HepG2 (cell line): ENCODE data around the gene SORD. TPM values are rescaled to one million over a fixed set of nuclear protein-coding genes. Genes with fewer than 3 reads are reported as not detected.

Experiments used
- DNMT1 ChIP-seq: sonication (generic); formaldehyde crosslinking; IDR thresholded peaks from 2 replicates; pipeline ENCODE4 v1.5.1; 2020; ENCODE audit warnings: mild to moderate bottlenecking, missing genetic modification reagents
- EHMT2 ChIP-seq: fragments of 200-600 bp; sonication (generic); IDR thresholded peaks from 2 replicates; pipeline ENCODE4 v1.7.0; 2017; ENCODE audit warnings: antibody characterized with exemption, low read depth, low read length, borderline replicate concordance
- HIVEP1 ChIP-seq: sonication (generic); formaldehyde crosslinking; IDR thresholded peaks from 2 replicates; pipeline ENCODE4 v1.4.0; 2020; ENCODE audit warnings: mild to moderate bottlenecking, missing genetic modification reagents
- KLF16 ChIP-seq, 2 experiments: sonication (generic) in 1 of 2; formaldehyde crosslinking in 1 of 2; IDR thresholded peaks; 2 replicates each; pipeline versions ENCODE4 v1.6.1 to v1.8.0; 2016 to 2023; ENCODE audit warnings: missing genetic modification reagents in 2 of 2, missing compliant biosample characterization in 1 of 2
- KLF9 ChIP-seq: IDR thresholded peaks from 2 replicates; pipeline ENCODE4 v1.6.1; 2016; ENCODE audit warnings: low read depth
- MIXL1 ChIP-seq: IDR thresholded peaks from 2 replicates; pipeline ENCODE4 v1.6.1; 2016
- NFRKB ChIP-seq: fragments of 450-650 bp; IDR thresholded peaks from 2 replicates; pipeline ENCODE4 v1.6.1; 2017
- SPEN ChIP-seq: sonication (generic); formaldehyde crosslinking; IDR thresholded peaks from 2 replicates; pipeline ENCODE4 v1.5.1; 2020; ENCODE audit warnings: low read depth, mild to moderate bottlenecking, missing genetic modification reagents
- TCF12 ChIP-seq, 2 experiments: fragments of 450-650 bp in 1 of 2; sonication (generic) in 1 of 2; formaldehyde crosslinking in 1 of 2; IDR thresholded peaks; 2 replicates each; pipeline versions ENCODE4 v1.6.1 to v1.8.0; 2017 to 2022; ENCODE audit warnings: antibody characterized with exemption in 1 of 2, mild to moderate bottlenecking in 1 of 2, missing genetic modification reagents in 1 of 2, moderate library complexity in 1 of 2
- U2AF2 ChIP-seq: fragments of 200-400 bp; formaldehyde crosslinking; IDR thresholded peaks from 2 replicates; pipeline ENCODE4 v1.6.1; 2017; ENCODE audit warnings: low read depth, mild to moderate bottlenecking, low read length
- ZBED4 ChIP-seq: sonication (generic); formaldehyde crosslinking; IDR thresholded peaks from 2 replicates; pipeline ENCODE4 v1.4.0; 2020; ENCODE audit warnings: missing genetic modification reagents, borderline replicate concordance
- ZBTB38 ChIP-seq: sonication (generic); formaldehyde crosslinking; IDR thresholded peaks from 2 replicates; pipeline ENCODE4 v1.5.1; 2020; ENCODE audit warnings: mild to moderate bottlenecking, missing genetic modification reagents
- ZFP36 ChIP-seq: fragments of 150-350 bp; IDR thresholded peaks from 2 replicates; pipeline ENCODE4 v1.6.1; 2018; ENCODE audit warnings: borderline replicate concordance, low read length, low read depth; ENCODE audit not compliant: partially characterized antibody
- ZNF224 ChIP-seq: sonication (generic); formaldehyde crosslinking; IDR thresholded peaks from 2 replicates; pipeline ENCODE4 v1.5.0; 2020; ENCODE audit warnings: mild to moderate bottlenecking, missing genetic modification reagents
- ZNF225 ChIP-seq: sonication (generic); formaldehyde crosslinking; IDR thresholded peaks from 2 replicates; pipeline ENCODE4 v1.4.0; 2020; ENCODE audit warnings: mild to moderate bottlenecking, missing genetic modification reagents
- ZNF263 ChIP-seq: sonication (generic); formaldehyde crosslinking; IDR thresholded peaks from 2 replicates; pipeline ENCODE4 v1.4.0; 2020; ENCODE audit warnings: missing genetic modification reagents
- ZNF331 ChIP-seq: sonication (generic); formaldehyde crosslinking; IDR thresholded peaks from 2 replicates; pipeline ENCODE4 v1.4.0; 2020; ENCODE audit warnings: missing genetic modification reagents
- ZNF383 ChIP-seq: sonication (generic); formaldehyde crosslinking; IDR thresholded peaks from 2 replicates; pipeline ENCODE4 v1.4.0; 2020; ENCODE audit warnings: missing genetic modification reagents, mild to moderate bottlenecking, borderline replicate concordance
- ZNF598 ChIP-seq: sonication (generic); formaldehyde crosslinking; IDR thresholded peaks from 2 replicates; pipeline ENCODE4 v1.5.1; 2020; ENCODE audit warnings: mild to moderate bottlenecking, missing genetic modification reagents, borderline replicate concordance
- ZSCAN9 ChIP-seq: IDR thresholded peaks from 2 replicates; pipeline ENCODE4 v1.6.1; 2016; ENCODE audit warnings: borderline replicate concordance
- polyA plus RNA-seq, 8 experiments: library from polyadenylated mRNA; depleted of rRNA in 3 of 8; stranded (reverse) in 7 of 8; unstranded in 1 of 8; fragments of >200 nt; fragmentation: Illumina TruSeq in 4 of 8; extraction: Trizol in 4 of 8; gene quantifications; 2 replicates each; pipeline versions ENCODE4 v1.2.1 to v1.2.3, GENCODE V29; 2011 to 2016; ENCODE audit warnings: low read depth in 4 of 8, missing spikeins in 1 of 8, mixed read lengths in 1 of 8; ENCODE audit not compliant: insufficient read depth in 1 of 8
- total RNA-seq, 5 experiments: library from RNA; depleted of rRNA; stranded (reverse); fragments of >200 nt; fragmentation: Illumina TruSeq; extraction: Trizol; gene quantifications; 2 replicates each; pipeline ENCODE4 v1.2.3, GENCODE V29; 2016; ENCODE audit warnings: low read depth in 1 of 5
- TF ChIP-seq, protein P1 (sequence below): sonication (generic); formaldehyde crosslinking; IDR thresholded peaks from 2 replicates; pipeline ENCODE4 v1.4.0; 2020; ENCODE audit warnings: missing genetic modification reagents
- TF ChIP-seq, protein P2 (sequence below): sonication (generic); formaldehyde crosslinking; IDR thresholded peaks from 2 replicates; pipeline ENCODE4 v1.4.0; 2020; ENCODE audit warnings: mild to moderate bottlenecking, missing genetic modification reagents
- TF ChIP-seq, protein P3 (sequence below): IDR thresholded peaks from 2 replicates; pipeline ENCODE4 v1.6.1; 2016

Gene SORD
- total and polyA plus RNA-seq, 2 of the 13 experiments (the other 11 are each of a cell fraction or from before 2014, with no cell fraction given) = 59.1 to 95.3 TPM

- TF ChIP-seq ZNF598 (CRISPR knock-in tag) (peak; percentile 81; the same call in 1 of the 2 replicates), ZBTB38 (CRISPR knock-in tag) (0 out of 2 replicates have a peak, but pooled peaks have one; percentile 37), ZNF263 (CRISPR knock-in tag) (no peak), HIVEP1 (CRISPR knock-in tag) (no peak), ZNF331 (CRISPR knock-in tag) (peak; percentile 53; the same call in 1 of the 2 replicates), NFRKB (no peak), ZNF383 (CRISPR knock-in tag) (no peak), SPEN (CRISPR knock-in tag) (peak; percentile 70; the same call in 1 of the 2 replicates), MIXL1 (peak; percentile 70; the same call in 1 of the 2 replicates), ZNF224 (peak; percentile 38; the same call in 1 of the 2 replicates), ZFP36 (no peak), ZSCAN9 (CRISPR knock-in tag) (no peak), DNMT1 (CRISPR knock-in tag) (no peak), EHMT2 (no peak), TCF12 (IDR thresholded peaks at IDR 0.05) (no peak), TCF12 (CRISPR knock-in tag; IDR thresholded peaks at IDR 0.05) (no peak), ZNF225 (CRISPR knock-in tag) (no peak), ZBED4 (no peak), U2AF2 (no peak), KLF9 (CRISPR knock-in tag) (no peak), KLF16 (CRISPR knock-in tag; IDR thresholded peaks at IDR 0.05) (peak in 1 of 2 experiments; percentile 77; a peak in 2 of 4 replicates)
- TF ChIP-seq, protein P1, sequence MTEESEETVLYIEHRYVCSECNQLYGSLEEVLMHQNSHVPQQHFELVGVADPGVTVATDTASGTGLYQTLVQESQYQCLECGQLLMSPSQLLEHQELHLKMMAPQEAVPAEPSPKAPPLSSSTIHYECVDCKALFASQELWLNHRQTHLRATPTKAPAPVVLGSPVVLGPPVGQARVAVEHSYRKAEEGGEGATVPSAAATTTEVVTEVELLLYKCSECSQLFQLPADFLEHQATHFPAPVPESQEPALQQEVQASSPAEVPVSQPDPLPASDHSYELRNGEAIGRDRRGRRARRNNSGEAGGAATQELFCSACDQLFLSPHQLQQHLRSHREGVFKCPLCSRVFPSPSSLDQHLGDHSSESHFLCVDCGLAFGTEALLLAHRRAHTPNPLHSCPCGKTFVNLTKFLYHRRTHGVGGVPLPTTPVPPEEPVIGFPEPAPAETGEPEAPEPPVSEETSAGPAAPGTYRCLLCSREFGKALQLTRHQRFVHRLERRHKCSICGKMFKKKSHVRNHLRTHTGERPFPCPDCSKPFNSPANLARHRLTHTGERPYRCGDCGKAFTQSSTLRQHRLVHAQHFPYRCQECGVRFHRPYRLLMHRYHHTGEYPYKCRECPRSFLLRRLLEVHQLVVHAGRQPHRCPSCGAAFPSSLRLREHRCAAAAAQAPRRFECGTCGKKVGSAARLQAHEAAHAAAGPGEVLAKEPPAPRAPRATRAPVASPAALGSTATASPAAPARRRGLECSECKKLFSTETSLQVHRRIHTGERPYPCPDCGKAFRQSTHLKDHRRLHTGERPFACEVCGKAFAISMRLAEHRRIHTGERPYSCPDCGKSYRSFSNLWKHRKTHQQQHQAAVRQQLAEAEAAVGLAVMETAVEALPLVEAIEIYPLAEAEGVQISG (CRISPR knock-in tag) = peak; percentile 52; the same call in 1 of the 2 replicates
- TF ChIP-seq, protein P2, sequence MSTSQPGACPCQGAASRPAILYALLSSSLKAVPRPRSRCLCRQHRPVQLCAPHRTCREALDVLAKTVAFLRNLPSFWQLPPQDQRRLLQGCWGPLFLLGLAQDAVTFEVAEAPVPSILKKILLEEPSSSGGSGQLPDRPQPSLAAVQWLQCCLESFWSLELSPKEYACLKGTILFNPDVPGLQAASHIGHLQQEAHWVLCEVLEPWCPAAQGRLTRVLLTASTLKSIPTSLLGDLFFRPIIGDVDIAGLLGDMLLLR (CRISPR knock-in tag) = no peak
- TF ChIP-seq, protein P3, sequence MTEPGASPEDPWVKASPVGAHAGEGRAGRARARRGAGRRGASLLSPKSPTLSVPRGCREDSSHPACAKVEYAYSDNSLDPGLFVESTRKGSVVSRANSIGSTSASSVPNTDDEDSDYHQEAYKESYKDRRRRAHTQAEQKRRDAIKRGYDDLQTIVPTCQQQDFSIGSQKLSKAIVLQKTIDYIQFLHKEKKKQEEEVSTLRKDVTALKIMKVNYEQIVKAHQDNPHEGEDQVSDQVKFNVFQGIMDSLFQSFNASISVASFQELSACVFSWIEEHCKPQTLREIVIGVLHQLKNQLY (CRISPR knock-in tag) = no peak
Measured at GRCh38 chr15:45118131-45118588, 95.2 kb downstream of the SORD start (continued).
